NCI-H345 treated with DMSO at 0.1 percent for 48 hours (cell line): ENCODE results near the gene PNMA6F.
"Not testable (repeated sequence)": the region's sequence is repeated elsewhere in the genome, so short reads cannot be mapped to it uniquely, and the experiment has no call there.

Source experiments
- DNase-seq: peaks from one replicate; lab custom pipeline; 2025; ENCODE audit not compliant: unreplicated experiment; lab: John Stamatoyannopoulos, UW

Gene PNMA6F

DNA sequence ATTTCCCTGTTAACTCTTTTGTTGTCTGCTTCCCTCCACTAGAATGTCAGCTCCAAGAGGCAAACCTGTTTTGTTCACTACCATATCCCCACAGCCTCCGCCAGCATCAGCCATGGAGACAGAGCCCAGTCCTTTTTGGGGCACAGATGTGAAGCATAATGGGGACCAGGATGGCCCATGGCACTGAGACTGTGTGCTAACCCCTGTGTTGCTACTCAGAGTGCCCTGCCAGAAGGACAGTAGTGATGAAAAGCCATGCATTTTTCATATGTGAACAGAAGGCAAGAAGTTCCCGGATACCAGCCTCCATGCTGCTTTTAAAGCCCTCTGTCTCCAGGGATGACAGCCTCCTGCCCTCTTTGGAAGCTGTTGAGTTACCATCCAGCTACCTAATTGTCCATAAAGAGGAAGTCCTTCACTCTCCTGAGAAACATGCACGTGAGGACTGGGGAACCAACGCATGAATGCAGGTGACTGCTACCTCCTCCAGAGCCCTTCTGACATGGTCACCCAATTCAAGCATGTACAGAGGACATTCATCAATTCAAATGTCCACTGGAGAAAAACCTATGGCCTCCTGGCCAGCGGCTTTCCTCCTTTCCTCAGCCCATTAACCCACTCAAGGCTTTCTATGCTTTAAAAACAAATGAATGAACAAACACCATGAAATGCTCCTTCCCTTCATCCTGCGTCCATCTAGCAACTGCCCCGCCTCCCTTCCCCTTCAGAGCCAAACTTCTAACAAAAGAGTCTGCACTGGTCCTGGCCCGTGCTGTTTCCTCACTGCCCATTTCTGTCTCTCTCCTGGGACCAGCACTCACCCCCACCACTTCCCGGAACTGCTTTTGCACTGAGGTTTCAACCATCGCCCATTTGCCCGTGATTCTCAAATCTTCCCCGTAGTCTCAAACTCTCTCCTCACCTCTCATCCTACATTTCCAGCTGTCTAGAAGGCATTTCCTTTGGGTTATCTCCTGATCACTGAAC is 18.0 kb downstream of the PNMA6F start:
- no peak for DNase-seq

DNA sequence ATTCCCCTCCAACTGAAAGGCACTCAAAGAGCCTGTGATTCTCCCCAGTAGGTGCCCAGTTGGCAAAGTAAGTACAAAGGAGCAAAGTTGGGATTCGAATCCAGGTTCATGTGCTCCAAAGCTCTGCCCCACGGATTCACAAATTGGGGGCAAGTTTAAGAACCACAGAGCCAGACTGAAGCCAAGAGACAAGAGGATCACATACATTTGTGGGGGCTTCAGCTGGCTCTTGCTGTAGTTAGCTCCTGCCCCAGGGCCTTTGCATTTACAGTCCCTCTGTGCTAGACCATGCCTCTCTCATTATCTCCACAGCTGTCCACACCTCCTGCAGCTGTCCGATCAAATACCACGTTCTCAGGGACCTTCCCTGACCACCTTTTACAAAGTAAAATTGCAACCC is 18.8 kb downstream of the PNMA6F start:
- no peak for DNase-seq

DNA sequence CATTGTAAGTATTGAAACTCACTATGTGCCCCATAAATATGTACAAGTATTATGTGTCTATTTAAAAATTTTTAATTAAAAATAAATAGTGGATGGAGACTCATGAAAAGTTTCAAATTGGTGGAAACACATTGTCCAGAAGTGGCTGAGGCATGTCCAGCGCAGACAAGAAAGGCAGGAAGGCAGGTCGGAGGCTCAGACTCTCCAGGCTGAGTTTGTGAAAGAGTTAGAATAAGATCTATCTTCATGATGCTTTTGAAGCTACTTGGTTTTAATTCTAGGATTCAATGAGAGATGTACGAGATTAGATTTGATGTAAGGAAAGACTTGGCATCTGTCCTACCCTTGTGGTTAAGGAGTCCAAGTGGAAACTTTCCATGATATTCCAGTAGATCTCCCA is 19.8 kb downstream of the PNMA6F start:
- no peak for DNase-seq

- no peak for DNase-seq
These were observed 21.7 kb downstream of the PNMA6F start for GRCh38 chrX:153299855-153300254.

DNA sequence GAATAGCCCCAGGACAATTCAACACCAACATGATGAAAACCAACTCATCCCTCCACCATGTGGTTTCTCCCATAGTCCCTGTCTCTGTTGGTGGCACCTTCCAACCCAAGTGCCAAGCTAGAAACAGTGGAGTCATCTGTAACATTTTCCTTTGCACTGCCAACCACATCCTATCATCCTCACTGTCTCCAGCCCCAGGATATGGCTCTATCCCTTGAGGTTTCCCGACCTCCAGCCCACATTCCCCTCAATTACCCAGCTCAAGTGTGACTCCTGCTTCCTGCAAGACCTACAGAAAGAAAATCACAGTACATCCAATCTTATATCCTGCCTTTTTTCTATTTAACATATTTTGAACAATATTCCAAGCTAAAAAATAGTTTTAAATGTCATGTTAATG is 24.2 kb downstream of the PNMA6F start:
- no peak for DNase-seq

GRCh38 chrX:153293485-153294071 is 28.0 kb downstream of the PNMA6F start:
- DNase-seq: not testable (repeated sequence)

- not testable (repeated sequence) for DNase-seq
These were observed 32.8 kb downstream of the PNMA6F start for GRCh38 chrX:153288807-153289206.

DNA sequence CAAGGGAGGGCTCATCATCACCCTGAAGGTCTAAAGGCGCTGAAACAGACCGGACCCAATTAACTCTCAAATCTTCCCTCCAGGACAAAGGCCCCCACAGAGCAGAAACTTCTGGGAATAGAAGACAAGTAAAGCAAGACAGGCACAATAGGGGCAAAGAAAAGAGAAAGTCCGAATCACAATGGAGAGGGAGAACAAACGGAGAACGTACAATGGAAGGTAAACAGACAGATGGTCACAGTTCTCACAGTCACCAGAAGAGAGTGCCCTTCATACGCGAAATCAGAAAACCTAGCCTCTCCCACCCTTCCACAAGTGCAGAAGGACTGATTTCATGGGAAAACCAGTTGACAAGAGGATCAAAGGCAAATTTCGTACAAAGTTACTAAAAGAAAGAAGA is 35.9 kb downstream of the PNMA6F start:
- DNase-seq: not testable (repeated sequence)

GRCh38 chrX:153283982-153284381 is 37.6 kb downstream of the PNMA6F start:
- not testable (repeated sequence) for DNase-seq

GRCh38 chrX:153281784-153282183 is 39.8 kb downstream of the PNMA6F start:
- not testable (repeated sequence) for DNase-seq

- DNase-seq: not testable (repeated sequence)
These were observed 42.3 kb downstream of the PNMA6F start for GRCh38 chrX:153279304-153279703.

- DNase-seq: not testable (repeated sequence)
These were observed 45.5 kb downstream of the PNMA6F start for GRCh38 chrX:153276049-153276448.

GRCh38 chrX:153275418-153275817 is 46.1 kb downstream of the PNMA6F start:
- DNase-seq: not testable (repeated sequence)

- DNase-seq: not testable (repeated sequence)
These were observed 49.0 kb downstream of the PNMA6F start for GRCh38 chrX:153272584-153272983.

DNA sequence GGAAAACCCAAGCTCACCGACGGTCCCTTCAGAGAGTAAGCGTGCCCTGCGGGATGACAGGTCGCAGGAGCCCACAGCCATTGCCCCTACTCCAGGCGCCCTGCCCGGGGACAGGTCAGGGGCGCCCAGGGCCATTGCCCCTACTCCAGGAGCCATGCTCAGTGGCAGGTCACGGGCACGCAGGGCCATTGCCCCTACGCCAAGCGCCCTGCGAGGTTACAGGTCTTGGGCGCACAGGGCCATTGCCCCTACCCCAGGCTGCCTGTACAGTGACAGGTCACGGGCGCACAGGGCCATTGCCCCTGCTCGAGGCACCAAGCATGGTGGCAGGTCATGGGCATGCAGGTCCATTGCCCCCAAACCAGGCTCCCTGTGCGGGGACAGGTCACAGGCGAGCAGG is 49.5 kb downstream of the PNMA6F start:
- DNase-seq: not testable (repeated sequence)
